Measurements from ENCODE around the gene ACKR2.

DNA sequence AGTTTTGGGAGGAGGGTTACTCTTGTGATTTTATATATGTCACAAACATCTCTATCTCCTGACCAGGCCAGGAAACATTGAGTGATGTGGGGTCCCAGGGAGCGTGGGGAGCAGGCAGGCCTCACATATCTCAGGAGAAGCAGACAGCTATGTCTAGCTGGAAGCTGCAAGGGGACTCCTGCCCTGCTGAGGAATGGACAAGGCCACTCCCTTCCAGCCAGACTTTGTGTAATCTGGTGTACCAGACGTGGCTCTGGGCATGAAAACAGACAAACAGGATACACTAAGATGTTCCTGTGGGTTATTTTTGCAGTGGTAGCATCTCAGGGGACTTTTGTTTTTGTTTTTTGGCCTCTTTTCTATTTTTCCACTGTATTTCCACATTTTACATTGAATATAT, 43.2 kb downstream of the ACKR2 start:
- TF ChIP-seq, protein P1, sequence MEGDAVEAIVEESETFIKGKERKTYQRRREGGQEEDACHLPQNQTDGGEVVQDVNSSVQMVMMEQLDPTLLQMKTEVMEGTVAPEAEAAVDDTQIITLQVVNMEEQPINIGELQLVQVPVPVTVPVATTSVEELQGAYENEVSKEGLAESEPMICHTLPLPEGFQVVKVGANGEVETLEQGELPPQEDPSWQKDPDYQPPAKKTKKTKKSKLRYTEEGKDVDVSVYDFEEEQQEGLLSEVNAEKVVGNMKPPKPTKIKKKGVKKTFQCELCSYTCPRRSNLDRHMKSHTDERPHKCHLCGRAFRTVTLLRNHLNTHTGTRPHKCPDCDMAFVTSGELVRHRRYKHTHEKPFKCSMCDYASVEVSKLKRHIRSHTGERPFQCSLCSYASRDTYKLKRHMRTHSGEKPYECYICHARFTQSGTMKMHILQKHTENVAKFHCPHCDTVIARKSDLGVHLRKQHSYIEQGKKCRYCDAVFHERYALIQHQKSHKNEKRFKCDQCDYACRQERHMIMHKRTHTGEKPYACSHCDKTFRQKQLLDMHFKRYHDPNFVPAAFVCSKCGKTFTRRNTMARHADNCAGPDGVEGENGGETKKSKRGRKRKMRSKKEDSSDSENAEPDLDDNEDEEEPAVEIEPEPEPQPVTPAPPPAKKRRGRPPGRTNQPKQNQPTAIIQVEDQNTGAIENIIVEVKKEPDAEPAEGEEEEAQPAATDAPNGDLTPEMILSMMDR (IDR thresholded peaks at IDR 0.05) = no peak
- TF ChIP-seq POLR2A (IDR thresholded peaks at IDR 0.05) = no peak

All from prostate gland (tissue), 2 donors.